HG03457 (cell line): ENCODE measurements around the gene DCLK1.

Source experiments
- ATAC-seq: cut with Tn5 transposase; IDR thresholded peaks from one replicate; pipeline ENCODE4 v1.9.1; 2021; ENCODE audit warnings: moderate number of reproducible peaks; ENCODE audit not compliant: unreplicated experiment

The DCLK1 gene

DNA sequence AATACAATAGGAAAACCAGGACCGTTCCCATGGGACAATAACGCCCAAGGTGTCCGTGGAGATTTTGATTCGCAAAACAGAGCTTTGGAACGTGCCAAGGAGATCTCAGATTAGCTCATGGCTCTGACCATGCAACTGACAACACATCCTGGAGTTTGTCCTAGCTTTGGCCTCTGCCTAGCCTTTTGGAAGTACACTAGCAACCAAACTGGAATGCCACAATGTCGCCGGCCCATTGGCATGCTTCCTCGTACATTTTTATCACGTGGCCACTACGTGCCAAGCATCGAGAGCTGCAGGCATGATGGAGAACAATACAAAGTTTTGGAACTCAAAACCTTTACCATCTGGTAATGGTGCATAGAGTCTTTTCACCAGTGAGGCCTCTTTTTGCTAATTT is 256.5 kb downstream of the DCLK1 start:
- no peak for ATAC-seq

- ATAC-seq, result no peak
Measured at GRCh38 chr13:35872369-35872768, 258.8 kb downstream of the DCLK1 start.

GRCh38 chr13:35871561-35871960 is 259.6 kb downstream of the DCLK1 start:
- ATAC-seq, result no peak

DNA sequence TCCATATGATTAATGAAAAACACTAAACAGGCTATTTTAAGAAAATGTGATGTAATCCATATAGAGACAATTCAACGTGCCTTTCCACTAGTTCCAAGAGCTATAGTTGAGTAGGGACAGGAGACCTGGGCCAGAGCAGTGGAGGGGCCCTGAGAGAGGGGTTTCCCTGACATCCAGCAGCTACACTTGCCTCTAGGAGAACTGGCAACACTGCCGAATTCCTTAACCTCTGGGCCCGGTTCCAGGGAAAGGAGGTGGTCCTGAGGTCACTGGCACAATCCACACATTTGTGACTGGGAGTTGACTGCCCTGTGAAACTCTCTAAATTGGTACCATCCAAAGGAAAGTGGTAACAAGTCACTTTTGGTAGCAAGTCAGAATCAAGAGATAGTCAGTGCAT is 264.4 kb downstream of the DCLK1 start:
- ATAC-seq, result no peak

GRCh38 chr13:35865341-35866240 is 265.6 kb downstream of the DCLK1 start:
- no peak for ATAC-seq

DNA sequence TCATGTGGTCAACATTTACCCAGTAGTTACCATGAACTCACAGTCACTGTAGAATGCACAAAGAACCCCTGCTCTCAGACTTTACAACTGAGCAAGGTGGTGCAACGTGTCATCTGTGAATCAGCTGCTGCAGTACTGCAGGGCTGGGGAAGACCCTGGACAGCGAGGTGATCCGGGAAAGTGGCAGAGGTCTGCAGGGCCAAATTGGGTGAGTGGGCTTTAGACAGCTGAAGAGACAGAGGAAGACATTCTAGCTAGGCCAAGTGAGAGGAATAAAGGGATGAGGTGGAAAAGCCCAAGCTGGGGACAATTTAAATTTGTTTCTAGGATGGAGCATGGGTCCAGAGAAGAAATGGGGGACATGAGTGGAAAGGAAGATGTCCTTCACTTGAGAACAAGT is 270.5 kb downstream of the DCLK1 start:
- ATAC-seq, result no peak

DNA sequence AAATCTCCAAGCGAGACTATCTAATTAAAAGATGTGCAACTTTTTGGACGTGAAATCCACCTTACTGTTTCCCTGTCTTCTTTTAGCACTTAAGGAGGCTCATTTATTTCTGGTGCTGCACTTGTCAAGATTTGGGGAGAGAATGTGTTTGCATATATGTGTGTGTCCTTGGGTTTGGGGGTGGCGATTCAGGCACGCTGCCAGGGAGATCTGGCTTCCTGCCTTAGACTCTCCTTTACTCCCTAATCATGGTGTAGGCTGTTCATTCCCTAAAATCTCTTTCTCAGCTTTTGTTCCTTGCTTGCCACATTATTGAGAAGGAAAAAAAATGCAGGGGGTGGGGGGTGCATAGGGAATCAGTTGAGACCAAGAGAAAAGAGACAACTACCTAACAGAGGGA is 271.2 kb downstream of the DCLK1 start:
- no peak for ATAC-seq

DNA sequence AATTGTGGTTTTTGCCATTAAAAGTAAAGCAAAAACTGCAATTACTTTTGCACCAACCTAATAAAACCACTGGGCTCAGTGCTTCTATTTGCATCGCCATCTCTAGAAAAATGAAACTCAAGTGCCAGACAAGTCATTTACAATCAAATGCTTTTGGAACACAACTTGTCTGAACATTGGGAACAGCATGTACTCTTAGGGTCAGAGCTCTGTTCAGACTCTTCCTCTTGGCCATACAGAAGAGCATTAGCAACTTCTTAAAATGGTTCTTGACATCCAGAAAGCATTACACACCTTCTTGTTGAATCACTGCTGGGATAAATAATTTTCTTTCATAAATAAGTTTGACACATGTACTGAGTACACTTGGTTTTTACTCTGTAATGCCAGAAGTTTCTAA is 272.5 kb downstream of the DCLK1 start:
- ATAC-seq, result no peak

DNA sequence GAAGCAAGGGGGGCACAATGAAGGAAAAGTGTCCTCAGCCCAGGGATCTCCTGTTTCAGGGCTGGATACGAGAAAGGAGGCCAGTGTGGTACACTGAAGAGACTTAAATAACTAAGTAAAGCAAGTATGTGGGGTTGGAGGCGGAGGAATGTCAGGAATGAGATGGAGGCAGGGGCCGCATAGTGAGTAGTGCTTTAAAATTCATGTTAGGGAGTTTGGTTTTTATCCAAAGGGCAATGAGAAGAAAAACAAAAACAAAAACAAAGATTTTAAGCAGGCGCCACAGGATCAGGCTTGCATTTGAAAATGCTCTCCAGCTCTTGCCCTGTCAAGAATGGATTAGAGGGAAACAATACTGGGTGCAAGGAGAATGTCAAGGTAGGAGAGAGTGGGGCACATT is 273.4 kb downstream of the DCLK1 start:
- ATAC-seq, result no peak

- ATAC-seq, result no peak
Measured at GRCh38 chr13:35856721-35857364, 274.3 kb downstream of the DCLK1 start.

DNA sequence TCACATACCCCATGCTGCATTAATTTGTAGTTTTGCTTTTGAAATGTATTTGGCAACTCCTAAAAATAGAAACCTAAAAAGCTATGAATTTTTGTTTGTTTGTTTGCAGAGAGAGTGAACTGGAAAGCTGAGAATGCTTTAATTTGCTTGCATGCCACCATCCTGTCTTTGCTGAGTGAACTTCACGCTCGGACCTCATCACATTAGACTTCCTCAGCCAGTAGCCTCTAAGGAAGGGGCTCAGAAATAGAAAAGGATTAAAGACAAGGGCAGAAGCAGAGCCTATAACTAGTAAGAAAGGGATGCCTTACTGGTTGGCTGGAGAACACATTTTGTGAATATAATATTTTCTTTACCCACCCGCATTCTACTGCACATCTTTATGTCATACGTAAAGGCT is 275.1 kb downstream of the DCLK1 start:
- no peak for ATAC-seq

DNA sequence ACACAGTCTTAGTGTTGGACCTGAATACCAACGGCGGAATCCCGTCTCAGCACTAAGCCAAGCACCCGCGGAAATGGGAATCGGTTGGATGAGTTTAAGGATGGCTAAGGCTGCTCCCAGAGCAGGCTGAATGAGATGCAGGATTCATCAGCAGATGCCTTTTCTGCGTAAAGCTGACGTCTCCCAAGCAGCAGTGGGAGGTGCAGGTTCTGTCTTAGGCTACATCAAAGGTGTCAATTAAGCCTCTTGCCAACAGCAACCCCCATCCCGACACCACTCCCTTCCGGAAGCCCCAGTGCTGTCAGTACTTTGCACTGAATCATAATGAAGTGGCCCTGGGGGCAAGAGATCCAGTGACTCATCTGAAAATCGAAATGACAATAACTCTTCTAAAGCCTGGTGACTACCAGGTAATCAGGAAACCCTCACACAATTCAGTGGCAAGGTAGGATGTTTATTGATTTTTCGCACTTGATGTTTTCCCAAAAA is 275.6 kb downstream of the DCLK1 start:
- ATAC-seq, result no peak

GRCh38 chr13:35854286-35854685 is 276.9 kb downstream of the DCLK1 start:
- no peak for ATAC-seq

GRCh38 chr13:35851881-35852280 is 279.3 kb downstream of the DCLK1 start:
- ATAC-seq, result no peak

DNA sequence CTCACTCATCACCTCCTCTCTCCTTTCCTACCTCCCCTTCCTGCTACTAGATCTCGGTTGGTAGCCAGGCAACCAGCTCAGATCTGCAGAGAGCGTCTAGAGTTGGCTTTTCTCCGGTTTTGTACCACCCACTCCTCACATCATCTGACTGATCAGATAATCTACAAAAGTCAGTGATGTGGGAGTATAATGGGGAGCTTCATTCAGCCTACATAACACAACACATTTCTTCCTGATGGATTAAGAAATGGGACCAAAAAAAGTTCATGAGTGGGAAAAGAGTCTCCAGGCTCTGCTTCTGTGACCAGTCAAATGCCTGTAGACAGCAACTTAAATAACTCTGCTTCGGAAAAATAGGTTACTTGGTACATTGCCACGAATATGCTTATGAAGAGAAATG is 279.8 kb downstream of the DCLK1 start:
- no peak for ATAC-seq

GRCh38 chr13:35850569-35850968 is 280.6 kb downstream of the DCLK1 start:
- no peak for ATAC-seq

DNA sequence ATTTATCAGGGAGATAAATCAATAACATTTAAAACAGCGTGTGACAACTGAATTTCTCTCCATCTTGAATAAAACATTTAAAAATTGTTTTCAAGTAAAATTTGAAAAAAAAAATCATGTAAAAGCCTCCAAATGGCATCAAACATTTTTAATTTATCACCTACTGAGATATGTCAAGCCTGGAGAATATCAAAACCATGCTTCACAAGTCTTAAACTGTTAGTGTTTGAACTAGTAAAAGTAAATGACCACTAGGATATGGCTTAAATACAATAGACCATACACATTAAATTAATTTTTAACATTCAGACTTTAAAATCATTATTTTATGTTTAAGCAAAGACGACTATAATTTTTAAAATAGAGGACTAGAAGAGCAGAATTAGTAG is 281.9 kb downstream of the DCLK1 start:
- ATAC-seq, result no peak

DNA sequence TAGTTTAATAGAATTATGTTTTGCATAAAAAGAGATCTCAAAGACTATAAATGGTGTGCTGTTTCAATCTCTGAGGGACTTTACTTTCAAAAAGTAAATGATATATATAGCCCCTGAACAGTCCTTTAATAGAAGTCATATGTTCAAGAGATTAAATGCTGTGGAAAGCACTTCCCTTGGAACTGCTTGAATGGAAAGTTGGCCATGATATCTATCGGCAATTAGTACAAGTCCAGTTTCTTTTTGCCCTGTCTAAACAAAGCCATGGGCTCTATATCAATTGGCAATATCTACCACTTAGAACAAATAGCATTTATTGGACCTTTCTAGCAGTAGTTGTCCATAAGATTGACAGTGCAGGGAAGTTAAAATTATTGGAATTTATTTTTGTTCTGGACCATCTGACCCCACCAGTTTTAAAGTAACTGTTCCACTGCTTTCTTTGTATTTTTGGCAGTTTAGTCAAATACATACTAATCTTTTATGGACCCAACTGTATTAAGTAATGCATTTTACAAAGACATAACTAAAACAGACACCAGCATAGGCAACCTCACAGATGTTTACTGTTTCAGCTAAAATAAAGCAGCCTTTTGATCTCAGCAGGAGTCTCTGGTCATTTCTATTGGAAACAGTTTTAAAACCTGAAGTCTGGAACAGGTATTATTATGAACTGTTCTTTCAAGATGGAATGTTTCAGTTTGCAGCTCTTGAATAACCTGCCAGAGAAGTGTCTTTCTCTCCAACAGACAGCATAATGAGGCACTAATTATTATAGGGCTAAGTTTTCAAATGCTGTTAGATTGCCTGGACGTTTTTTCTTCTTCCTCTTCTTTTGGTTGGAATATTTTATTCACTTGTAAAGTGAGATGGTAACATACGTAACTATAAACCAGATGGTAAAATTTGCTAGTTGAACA is 282.6 kb downstream of the DCLK1 start:
- no peak for ATAC-seq

GRCh38 chr13:35843272-35843671 is 287.9 kb downstream of the DCLK1 start:
- ATAC-seq, result no peak

GRCh38 chr13:35841060-35841521 is 290.1 kb downstream of the DCLK1 start:
- no peak for ATAC-seq

GRCh38 chr13:35839806-35840205 is 291.4 kb downstream of the DCLK1 start:
- no peak for ATAC-seq
